Chondrocyte (in vitro differentiated cells): ENCODE results near the gene PNMA6E. TPM values are rescaled to one million over a fixed set of nuclear protein-coding genes. Genes with fewer than 3 reads are reported as not detected.

Experiments used
- DNase-seq: peaks from one replicate; pipeline ENCODE4 v3.0.0; 2021; ENCODE audit warnings: mixed read lengths, low spot score
- H3K27ac Mint-ChIP-seq: one replicate; pipeline ENCODE4 v1.8.0; 2021; ENCODE audit warnings: mild to moderate bottlenecking, moderate library complexity, mixed read lengths; ENCODE audit not compliant: unreplicated experiment
- H3K27me3 Mint-ChIP-seq: 2 replicates; pipeline ENCODE4 v1.8.0; 2021; ENCODE audit warnings: low read depth, mixed read lengths
- H3K36me3 Mint-ChIP-seq: 2 replicates; pipeline ENCODE4 v1.8.0; 2021; ENCODE audit warnings: low read depth, mixed read lengths
- H3K4me1 Mint-ChIP-seq: 2 replicates; pipeline ENCODE4 v1.8.0; 2021; ENCODE audit warnings: low read depth, mild to moderate bottlenecking, mixed read lengths
- H3K4me3 Mint-ChIP-seq: one replicate; pipeline ENCODE4 v1.8.0; 2021; ENCODE audit warnings: mild to moderate bottlenecking, moderate library complexity, mixed read lengths; ENCODE audit not compliant: unreplicated experiment
- H3K9me3 Mint-ChIP-seq: 2 replicates; pipeline ENCODE4 v1.8.0; 2021; ENCODE audit warnings: low read depth, mixed read lengths
- total RNA-seq: library from RNA; stranded (reverse); gene quantifications from 3 replicates; pipeline ENCODE4 v1.2.1, GENCODE V29; 2021
- TF ChIP-seq, protein P1 (sequence below): fragments of 200-600 bp; sonication (generic); IDR thresholded peaks from 2 replicates; pipeline ENCODE4 v1.5.0; 2021; ENCODE audit warnings: antibody characterized with exemption, mild to moderate bottlenecking, moderate library complexity

The PNMA6E gene
- total RNA-seq, 1 donor from 2014 or later: not detected

GRCh38 chrX:153365670-153366069 is 35.5 kb downstream of the PNMA6E start:
- Mint-ChIP-seq H3K27ac (no peak overlapping the region), H3K36me3 (no peaks in the 10 kb centered on the region), H3K27me3 (peaks cover 9% of the 10 kb centered on the region), H3K4me1 (peaks cover 2% of the 10 kb centered on the region), H3K9me3 (peaks cover 8% of the 10 kb centered on the region), H3K4me3 (no peak overlapping the region)
- TF ChIP-seq, protein P1, sequence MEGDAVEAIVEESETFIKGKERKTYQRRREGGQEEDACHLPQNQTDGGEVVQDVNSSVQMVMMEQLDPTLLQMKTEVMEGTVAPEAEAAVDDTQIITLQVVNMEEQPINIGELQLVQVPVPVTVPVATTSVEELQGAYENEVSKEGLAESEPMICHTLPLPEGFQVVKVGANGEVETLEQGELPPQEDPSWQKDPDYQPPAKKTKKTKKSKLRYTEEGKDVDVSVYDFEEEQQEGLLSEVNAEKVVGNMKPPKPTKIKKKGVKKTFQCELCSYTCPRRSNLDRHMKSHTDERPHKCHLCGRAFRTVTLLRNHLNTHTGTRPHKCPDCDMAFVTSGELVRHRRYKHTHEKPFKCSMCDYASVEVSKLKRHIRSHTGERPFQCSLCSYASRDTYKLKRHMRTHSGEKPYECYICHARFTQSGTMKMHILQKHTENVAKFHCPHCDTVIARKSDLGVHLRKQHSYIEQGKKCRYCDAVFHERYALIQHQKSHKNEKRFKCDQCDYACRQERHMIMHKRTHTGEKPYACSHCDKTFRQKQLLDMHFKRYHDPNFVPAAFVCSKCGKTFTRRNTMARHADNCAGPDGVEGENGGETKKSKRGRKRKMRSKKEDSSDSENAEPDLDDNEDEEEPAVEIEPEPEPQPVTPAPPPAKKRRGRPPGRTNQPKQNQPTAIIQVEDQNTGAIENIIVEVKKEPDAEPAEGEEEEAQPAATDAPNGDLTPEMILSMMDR: no peak
- no peak for DNase-seq

GRCh38 chrX:153361781-153362397 is 39.3 kb downstream of the PNMA6E start:
- Mint-ChIP-seq H3K4me3 (no peak overlapping the region), H3K4me1 (peaks cover 2% of the 10 kb centered on the region), H3K27ac (no peak overlapping the region), H3K9me3 (peaks cover 19% of the 10 kb centered on the region), H3K36me3 (no peaks in the 10 kb centered on the region), H3K27me3 (peaks cover 6% of the 10 kb centered on the region)
- TF ChIP-seq, protein P1: no peak
- no peak for DNase-seq

DNA sequence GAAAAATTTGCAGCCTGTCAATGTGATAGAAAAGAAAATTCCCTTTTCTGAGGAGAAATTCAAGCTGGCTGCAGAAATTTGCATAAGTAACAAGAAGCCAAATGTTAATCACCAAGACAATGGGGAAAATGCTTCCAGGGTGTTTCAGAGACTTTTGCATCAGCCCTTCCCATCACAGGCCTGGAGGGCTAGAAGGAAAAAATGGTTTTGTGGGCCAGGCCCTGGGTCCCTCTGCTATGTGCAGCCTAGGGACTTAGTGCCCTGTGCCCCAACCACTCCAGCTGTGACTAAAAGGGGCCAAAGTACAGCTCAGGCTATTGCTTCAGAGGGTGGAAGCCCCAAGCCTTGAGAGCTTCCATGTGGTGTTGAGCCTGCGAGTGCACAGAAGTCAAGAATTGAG is 43.3 kb downstream of the PNMA6E start:
- peaks cover 23% of the 10 kb centered on the region for H3K9me3 Mint-ChIP-seq
- TF ChIP-seq, protein P1: no peak
- H3K4me1 Mint-ChIP-seq: peaks cover 2% of the 10 kb centered on the region
- H3K27ac Mint-ChIP-seq: no peak overlapping the region
- no peaks in the 10 kb centered on the region for H3K36me3 Mint-ChIP-seq
- H3K4me3 Mint-ChIP-seq: no peak overlapping the region
- DNase-seq: no peak
- no peaks in the 10 kb centered on the region for H3K27me3 Mint-ChIP-seq

GRCh38 chrX:153353416-153353815 is 47.7 kb downstream of the PNMA6E start:
- TF ChIP-seq, protein P1: no peak
- peaks cover 4% of the 10 kb centered on the region for H3K36me3 Mint-ChIP-seq
- H3K27me3 Mint-ChIP-seq: no peaks in the 10 kb centered on the region

GRCh38 chrX:153352858-153353257 is 48.3 kb downstream of the PNMA6E start:
- H3K4me1 Mint-ChIP-seq: no peaks in the 10 kb centered on the region
- H3K27me3 Mint-ChIP-seq: no peaks in the 10 kb centered on the region
- TF ChIP-seq, protein P1: no peak
- H3K4me3 Mint-ChIP-seq: no peak overlapping the region
- H3K36me3 Mint-ChIP-seq: peaks cover 4% of the 10 kb centered on the region
- peaks cover 18% of the 10 kb centered on the region for H3K9me3 Mint-ChIP-seq
- DNase-seq: no peak
- no peak overlapping the region for H3K27ac Mint-ChIP-seq

More at GRCh38 chrX:153353416-153353815, 47.7 kb downstream of the PNMA6E start:
- H3K9me3 Mint-ChIP-seq: peaks cover 18% of the 10 kb centered on the region
- no peak overlapping the region for H3K4me3 Mint-ChIP-seq
- H3K4me1 Mint-ChIP-seq: no peaks in the 10 kb centered on the region
- DNase-seq: no peak
- H3K27ac Mint-ChIP-seq: no peak overlapping the region
